HG02759 (cell line): ENCODE data around the gene GDAP2.
A peak's percentile ranks its signal among the peaks of the same experiment; 100 is the strongest.
"Not testable (repeated sequence)": the region's sequence is repeated elsewhere in the genome, so short reads cannot be mapped to it uniquely, and the experiment has no call there.

Experiments
- ATAC-seq: cut with Tn5 transposase; IDR thresholded peaks from one replicate; pipeline ENCODE4 v1.9.1; 2021; ENCODE audit warnings: mild to moderate bottlenecking, moderate library complexity; ENCODE audit not compliant: unreplicated experiment

GDAP2 gene

DNA sequence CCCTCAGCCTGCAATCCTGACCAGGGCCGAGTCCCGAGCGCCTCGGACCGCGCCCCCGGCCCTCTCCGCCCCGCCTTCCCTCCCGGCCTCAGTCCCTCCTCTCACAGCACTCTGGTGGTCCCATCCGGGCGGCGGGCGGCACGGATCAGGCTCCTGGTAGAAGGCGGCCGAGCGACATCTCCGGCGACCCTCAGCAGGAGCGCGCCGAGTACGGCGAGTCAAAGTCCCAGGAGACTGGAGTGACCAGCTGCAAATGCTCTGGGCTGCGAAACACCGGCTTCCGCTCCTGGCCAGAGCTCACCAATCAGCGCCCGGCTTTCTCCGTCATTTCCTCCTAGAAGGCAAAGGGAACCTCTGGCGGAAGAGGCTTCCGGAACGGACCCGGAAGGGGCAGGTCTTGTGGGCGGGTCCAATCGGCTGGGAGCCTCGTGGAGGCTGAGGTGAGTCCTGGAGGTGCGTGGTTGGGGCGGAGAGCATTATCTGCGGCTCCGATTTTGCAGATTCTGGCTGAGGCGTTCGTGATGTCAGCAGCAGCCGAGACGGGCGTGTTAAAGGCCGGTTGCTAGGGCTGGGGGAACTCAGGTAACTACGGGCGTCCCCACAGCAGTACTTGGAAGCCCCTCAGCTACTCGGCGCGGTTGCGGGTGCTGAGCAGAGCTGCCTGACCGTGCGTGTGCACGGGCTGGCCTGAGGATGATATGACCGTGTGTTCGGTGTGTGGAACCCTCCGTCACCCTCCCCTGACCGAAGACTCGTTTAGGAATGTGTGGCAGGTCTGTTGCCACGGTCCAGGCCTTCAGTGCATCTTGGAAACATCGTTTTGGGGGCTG is at the start of gene GDAP2, which contains the start of gene WDR3:
Gene GDAP2 (minus strand): TSS at position 279 of the 830 bp plus-strand sequence. CDS start 9,264 bp downstream, outside the sequence.
Gene WDR3 (plus strand): TSS at position 397 of the 830 bp plus-strand sequence. CDS start 3,581 bp downstream, outside the sequence.
- ATAC-seq = peak; percentile 95

DNA sequence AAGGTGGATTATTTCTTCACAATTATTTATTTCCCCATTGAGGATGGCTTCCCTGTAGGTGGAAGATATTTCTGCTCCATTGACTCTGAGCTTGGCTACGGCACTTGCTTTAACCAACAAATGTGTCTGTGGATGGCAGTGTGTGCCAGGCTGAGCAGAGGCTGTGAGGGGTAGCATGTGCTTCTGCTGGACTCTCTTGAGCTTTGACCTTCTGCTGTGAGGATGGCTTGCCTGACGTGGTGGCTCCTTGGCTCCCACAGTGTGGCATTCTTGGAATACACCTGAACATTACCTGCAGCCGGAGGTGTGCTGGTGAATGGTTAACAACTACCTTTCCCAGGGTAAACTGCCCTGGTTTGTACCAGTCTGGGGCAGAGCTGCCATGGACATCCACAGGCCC is 47.0 kb upstream of the GDAP2 start:
- ATAC-seq = no peak

GRCh38 chr1:117971777-117972176 is 42.4 kb upstream of the GDAP2 start:
- no peak for ATAC-seq

DNA sequence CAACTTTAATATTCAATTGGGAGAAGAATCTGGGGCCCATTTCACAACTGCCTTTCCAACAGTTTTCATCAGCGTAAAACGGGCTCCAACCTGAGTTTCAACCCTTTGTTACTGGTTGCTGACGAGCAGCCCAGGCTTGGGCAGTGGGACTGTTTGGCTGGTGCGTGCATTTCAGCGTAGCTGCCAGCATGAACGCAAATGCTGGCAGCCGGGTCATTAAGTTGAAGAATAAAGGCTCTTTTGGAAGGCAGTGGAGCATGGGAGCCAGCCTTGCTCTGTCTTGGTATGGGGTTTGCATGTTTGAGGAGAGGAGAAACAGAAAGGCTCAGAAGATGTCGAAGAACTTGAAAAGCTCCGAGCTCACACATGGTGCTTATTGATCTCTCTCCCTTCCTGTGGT is 40.8 kb upstream of the GDAP2 start:
- ATAC-seq = no peak

- ATAC-seq = no peak
Measured at GRCh38 chr1:117967881-117968280, 38.5 kb upstream of the GDAP2 start.

- no peak for ATAC-seq
Measured at GRCh38 chr1:117967477-117967876, 38.1 kb upstream of the GDAP2 start.

- ATAC-seq = no peak
Measured at GRCh38 chr1:117964290-117965038, 35.0 kb upstream of the GDAP2 start.

DNA sequence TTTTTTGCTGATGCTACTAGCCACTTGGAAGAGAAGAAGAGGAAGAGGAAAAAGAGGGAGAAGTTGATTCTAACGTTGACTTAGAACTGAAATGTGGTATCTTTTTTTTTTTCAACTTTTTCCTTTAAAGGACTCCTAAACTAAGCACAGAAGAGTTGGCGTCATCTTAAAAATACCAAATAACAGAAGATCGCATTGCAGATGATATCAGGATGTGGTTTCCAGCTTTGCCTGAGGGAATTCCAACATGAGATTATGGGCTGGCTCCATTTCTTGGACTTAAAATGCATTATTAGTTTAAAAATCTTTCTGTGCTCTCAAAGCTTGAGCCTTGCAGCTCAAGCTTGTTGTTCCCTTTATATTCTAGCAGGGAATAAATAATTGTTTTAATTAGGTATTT is 29.9 kb upstream of the GDAP2 start:
- no peak for ATAC-seq

DNA sequence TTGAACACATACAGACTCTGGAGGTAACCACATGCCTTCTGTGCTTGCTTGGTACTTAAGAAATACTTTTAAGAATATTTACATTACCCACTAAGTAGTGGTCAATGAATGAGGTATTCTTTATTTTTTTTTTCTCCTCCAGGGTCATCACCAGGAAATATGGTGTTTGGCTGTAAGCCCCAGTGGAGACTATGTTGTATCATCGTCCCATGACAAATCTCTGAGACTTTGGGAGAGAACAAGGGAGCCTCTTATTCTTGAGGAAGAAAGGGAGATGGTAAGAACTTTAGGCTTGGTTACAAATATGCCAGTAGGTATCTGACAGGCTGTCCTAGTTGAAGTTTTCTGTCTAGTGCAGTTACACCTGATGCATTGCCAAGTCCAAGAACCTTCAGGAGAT is 23.0 kb upstream of the GDAP2 start:
- ATAC-seq = no peak

DNA sequence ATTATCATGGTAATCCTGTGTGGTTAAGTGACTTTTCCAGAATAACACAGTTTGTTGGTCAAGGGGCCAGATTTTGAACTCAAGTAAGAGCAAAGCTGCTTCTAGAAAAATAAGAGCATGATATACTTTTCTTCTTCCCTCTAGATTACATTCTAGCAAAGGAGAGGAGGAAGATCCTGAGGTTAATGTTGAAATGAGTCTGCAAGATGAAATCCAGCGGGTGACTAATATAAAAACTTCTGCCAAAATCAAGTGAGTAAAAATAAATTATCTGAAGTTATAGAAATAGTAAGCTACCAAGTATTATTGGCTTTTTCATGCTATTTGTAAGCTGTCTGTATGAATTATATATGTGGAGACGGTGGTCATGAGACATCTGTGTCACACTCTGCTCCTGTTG is 12.9 kb upstream of the GDAP2 start:
- ATAC-seq = no peak

DNA sequence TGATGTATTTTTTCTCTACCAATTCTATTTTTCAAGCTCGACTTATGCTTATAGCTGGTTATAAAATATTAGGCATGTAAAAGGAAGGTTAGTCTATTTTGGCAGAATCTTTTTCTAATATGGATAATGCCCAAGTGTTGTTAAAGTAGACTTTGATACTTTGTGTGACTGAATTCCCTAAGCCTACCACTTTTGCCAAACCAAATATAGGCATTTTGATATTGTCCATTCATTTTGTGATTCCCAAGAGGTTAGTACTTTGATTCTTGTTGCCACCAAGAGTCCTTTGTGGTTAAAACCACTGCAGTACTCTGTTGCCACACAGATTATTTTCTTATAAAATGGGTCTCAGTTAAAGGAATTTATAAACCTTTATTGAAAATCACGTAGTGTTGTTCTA is 4.3 kb upstream of the GDAP2 start:
- no peak for ATAC-seq

DNA sequence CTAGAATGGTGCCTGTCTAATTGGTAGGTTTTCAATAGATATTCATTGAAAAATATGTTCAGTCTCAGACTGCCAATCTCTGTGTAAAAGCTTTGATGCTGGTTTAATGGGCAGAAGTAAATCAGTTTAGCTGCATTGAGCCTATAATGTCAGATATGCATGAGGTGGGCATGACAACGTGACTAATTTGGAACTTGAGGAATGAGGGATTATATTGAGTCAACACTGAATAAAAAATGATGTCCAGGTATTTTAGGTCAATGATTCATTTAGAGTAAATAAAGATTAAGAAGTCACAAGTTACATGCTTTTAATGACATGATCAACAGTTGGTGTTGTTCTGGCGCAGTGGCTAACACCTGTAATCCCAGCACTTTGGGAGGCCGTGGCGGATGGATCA is 3.2 kb upstream of the GDAP2 start:
- ATAC-seq = no peak

GRCh38 chr1:117930484-117930883 is 1.1 kb upstream of the GDAP2 start:
- no peak for ATAC-seq

GRCh38 chr1:117930173-117930447 is 689 bp upstream of the GDAP2 start:
- no peak for ATAC-seq

- peak; percentile 39 for ATAC-seq
Measured at GRCh38 chr1:117928881-117929342, 509 bp downstream of the GDAP2 start.

DNA sequence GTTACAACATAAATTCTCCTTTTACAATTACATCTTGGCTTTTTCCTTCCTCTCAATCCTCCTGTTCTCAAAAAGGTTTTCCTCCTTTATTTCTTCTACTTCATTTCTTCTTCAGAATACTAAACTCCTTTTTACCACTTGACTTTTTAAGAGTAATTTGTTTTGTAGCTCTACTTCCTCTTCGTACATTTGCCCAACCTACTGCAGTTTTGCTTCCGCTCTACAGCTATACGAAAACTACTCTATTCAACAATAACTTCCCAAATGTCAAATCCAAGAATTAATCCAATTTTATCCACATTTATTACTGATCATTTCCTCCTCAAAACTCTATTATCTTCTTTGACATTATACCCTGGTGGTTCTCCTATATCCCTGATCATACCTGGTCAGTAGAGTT is 3.4 kb downstream of the GDAP2 start:
- ATAC-seq = no peak

GRCh38 chr1:117922717-117923116 is 6.7 kb downstream of the GDAP2 start:
- ATAC-seq = not testable (repeated sequence)

GRCh38 chr1:117921991-117922390 is 7.4 kb downstream of the GDAP2 start:
- ATAC-seq = no peak

GRCh38 chr1:117919376-117919775 is 10.0 kb downstream of the GDAP2 start:
- no peak for ATAC-seq

DNA sequence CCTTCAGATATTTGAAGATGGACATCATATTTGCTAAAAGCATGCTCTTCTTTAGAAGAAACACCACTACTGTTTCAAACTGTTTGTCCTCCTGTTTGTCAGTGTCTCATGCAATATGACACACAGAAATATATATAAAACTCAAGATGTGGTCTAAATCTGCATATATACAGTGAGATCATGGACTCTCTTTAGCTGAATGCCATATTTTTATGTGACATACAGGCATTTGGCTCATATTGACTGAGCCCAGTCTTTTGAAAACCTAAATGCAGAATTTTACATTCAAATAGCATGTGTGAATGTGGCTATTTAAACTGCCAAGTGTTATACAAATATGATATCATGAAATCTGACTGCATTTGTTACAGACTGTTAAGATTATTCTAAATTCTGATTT is 18.4 kb downstream of the GDAP2 start:
- no peak for ATAC-seq

DNA sequence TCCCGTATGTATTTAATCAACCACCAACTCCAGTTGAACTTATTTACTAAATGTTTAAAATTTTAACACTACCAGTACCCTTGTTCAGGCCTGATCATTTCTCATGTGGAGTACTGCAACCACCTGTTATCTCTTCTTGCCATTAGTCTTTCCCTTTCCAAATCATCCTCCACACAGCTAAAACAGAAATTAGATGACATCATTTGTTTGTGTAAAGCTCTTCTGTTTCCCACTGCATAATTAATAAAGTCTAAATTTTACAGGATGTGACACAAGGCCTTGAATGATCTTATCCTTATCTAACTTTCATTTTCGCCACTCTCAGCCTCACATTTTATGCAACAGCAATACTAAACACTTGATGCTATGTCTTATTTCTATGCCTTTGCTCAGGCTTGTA is 24.4 kb downstream of the GDAP2 start:
- no peak for ATAC-seq

- ATAC-seq = no peak
Measured at GRCh38 chr1:117904485-117904884, 24.9 kb downstream of the GDAP2 start.
